WTC11 (cell line): ENCODE data around the gene KRT36. TPM values are rescaled to one million over a fixed set of nuclear protein-coding genes. Genes with fewer than 3 reads are reported as not detected.

Experiments
- ATAC-seq: fragments of 200-7000 bp; cut with Tn5 transposase; 2 replicates; pipeline ENCODE4 v1.10.0; 2021; ENCODE audit warnings: mild to moderate bottlenecking, moderate library complexity
- CTCF ChIA-PET: fragments of 300-600 bp; sonication (Branson Sonifier 250); formaldehyde crosslinking; loops from one replicate; lab custom pipeline; 2021; ENCODE audit warnings: antibody characterized with exemption; lab: Charles Lee
- POLR2A ChIA-PET: fragments of 350-600 bp; sonication (Branson Sonifier 250); formaldehyde crosslinking; loops from one replicate; lab custom pipeline; 2021; ENCODE audit warnings: antibody characterized with exemption; lab: Charles Lee
- DNase-seq: peaks from one replicate; pipeline ENCODE4 v3.0.0; 2021; ENCODE audit warnings: low spot score
- H3K27ac Mint-ChIP-seq: 2 replicates; pipeline ENCODE4 v1.8.0; 2021; ENCODE audit warnings: mixed read lengths
- H3K27me3 Mint-ChIP-seq: 2 replicates; pipeline ENCODE4 v1.8.0; 2021; ENCODE audit warnings: low read depth, mild to moderate bottlenecking, moderate library complexity, mixed read lengths
- H3K36me3 Mint-ChIP-seq: 2 replicates; pipeline ENCODE4 v1.8.0; 2021; ENCODE audit warnings: mixed read lengths
- H3K4me1 Mint-ChIP-seq: 2 replicates; pipeline ENCODE4 v1.8.0; 2022; ENCODE audit warnings: mixed read lengths
- H3K4me3 Mint-ChIP-seq: 2 replicates; pipeline ENCODE4 v1.8.0; 2021; ENCODE audit warnings: mild to moderate bottlenecking, moderate library complexity, mixed read lengths
- H3K9me3 Mint-ChIP-seq: 2 replicates; pipeline ENCODE4 v1.8.0; 2021; ENCODE audit warnings: mixed read lengths
- ELF4 ChIP-seq: sonication (generic); formaldehyde crosslinking; IDR thresholded peaks from 2 replicates; pipeline ENCODE4 v1.8.1; 2022; ENCODE audit warnings: low read depth, mild to moderate bottlenecking, moderate library complexity, missing genetic modification reagents
- KAT7 ChIP-seq: sonication (generic); formaldehyde crosslinking; IDR thresholded peaks from 2 replicates; pipeline ENCODE4 v1.8.1; 2023; ENCODE audit warnings: missing genetic modification reagents, mild to moderate bottlenecking, borderline replicate concordance
- NFATC4 ChIP-seq: fragments of 250-450 bp; sonication (Bioruptor Pico); IDR thresholded peaks from 2 replicates; pipeline ENCODE4 v1.9.0; 2021; ENCODE audit warnings: mild to moderate bottlenecking
- SOX15 ChIP-seq: fragments of 250-450 bp; sonication (Bioruptor Pico); IDR thresholded peaks from 2 replicates; pipeline ENCODE4 v1.9.0; 2021; ENCODE audit warnings: mild to moderate bottlenecking
- ZNF121 ChIP-seq: sonication (generic); formaldehyde crosslinking; IDR thresholded peaks from 2 replicates; pipeline ENCODE4 v1.8.0; 2023; ENCODE audit warnings: missing genetic modification reagents
- ZNF219 ChIP-seq: sonication (generic); formaldehyde crosslinking; IDR thresholded peaks from 2 replicates; pipeline ENCODE4 v1.8.0; 2023; ENCODE audit warnings: missing genetic modification reagents, mild to moderate bottlenecking, borderline replicate concordance
- ZNF263 ChIP-seq: sonication (generic); formaldehyde crosslinking; IDR thresholded peaks from 2 replicates; pipeline ENCODE4 v1.8.1; 2022; ENCODE audit warnings: low read depth, mild to moderate bottlenecking, moderate library complexity, missing genetic modification reagents
- total RNA-seq: library from RNA; stranded (reverse); gene quantifications from 3 replicates; pipeline ENCODE4 v1.2.3, GENCODE V29; 2021
- TF ChIP-seq, protein P1 (sequence below): sonication (generic); formaldehyde crosslinking; IDR thresholded peaks from 2 replicates; pipeline ENCODE4 v1.8.1; 2022; ENCODE audit warnings: mild to moderate bottlenecking, moderate library complexity, missing genetic modification reagents
- TF ChIP-seq, protein P2 (sequence below): sonication (generic); formaldehyde crosslinking; IDR thresholded peaks from 2 replicates; pipeline ENCODE4 v1.8.1; 2023; ENCODE audit warnings: mild to moderate bottlenecking, missing genetic modification reagents
- TF ChIP-seq, protein P3 (sequence below): sonication (generic); formaldehyde crosslinking; IDR thresholded peaks from 2 replicates; pipeline ENCODE4 v1.8.0; 2022; ENCODE audit warnings: mild to moderate bottlenecking, missing genetic modification reagents
- TF ChIP-seq, protein P4 (sequence below): sonication (generic); formaldehyde crosslinking; IDR thresholded peaks from 2 replicates; pipeline ENCODE4 v1.8.1; 2023; ENCODE audit warnings: mild to moderate bottlenecking, missing genetic modification reagents, borderline replicate concordance
- TF ChIP-seq, protein P5 (sequence below): sonication (generic); formaldehyde crosslinking; conservative IDR thresholded peaks from 2 replicates; pipeline ENCODE4 v1.8.1; 2023; ENCODE audit warnings: mild to moderate bottlenecking, low read depth, missing genetic modification reagents, moderate library complexity
- TF ChIP-seq, protein P6 (sequence below): sonication (generic); formaldehyde crosslinking; IDR thresholded peaks from 2 replicates; pipeline ENCODE4 v1.8.1; 2022; ENCODE audit warnings: missing genetic modification reagents, borderline replicate concordance
- TF ChIP-seq, protein P7 (sequence below): fragments of 250-450 bp; sonication (Bioruptor Pico); IDR thresholded peaks from 2 replicates; pipeline ENCODE4 v1.9.0; 2021; ENCODE audit warnings: mild to moderate bottlenecking
- TF ChIP-seq, protein P8 (sequence below): sonication (generic); formaldehyde crosslinking; IDR thresholded peaks from 2 replicates; pipeline ENCODE4 v1.8.0; 2022; ENCODE audit warnings: mild to moderate bottlenecking, missing genetic modification reagents
- TF ChIP-seq, protein P9 (sequence below): sonication (generic); formaldehyde crosslinking; IDR thresholded peaks from 2 replicates; pipeline ENCODE4 v1.8.0; 2022; ENCODE audit warnings: mild to moderate bottlenecking, missing genetic modification reagents

The KRT36 gene
- total RNA-seq, 1 experiment from 2014 or later, result not detected

DNA sequence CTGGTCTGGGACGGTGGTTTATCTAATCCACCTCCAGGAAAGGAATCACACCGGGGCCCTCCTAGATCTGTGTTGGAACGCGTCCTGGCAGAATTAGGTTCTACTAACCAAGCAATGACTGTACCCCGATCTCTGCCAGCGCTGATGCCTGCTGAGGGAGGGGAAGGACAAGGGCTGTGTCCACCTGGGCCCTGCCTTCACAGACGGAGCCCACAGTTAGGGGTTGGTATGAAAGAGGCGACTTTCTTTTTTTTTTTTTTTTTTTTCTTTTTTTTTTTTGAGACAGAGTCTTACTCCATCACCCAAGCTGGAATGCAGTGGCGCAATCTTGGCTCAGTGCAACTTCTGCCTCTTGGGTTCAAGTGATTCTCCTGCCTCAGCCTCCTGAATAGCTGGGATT lies 48.3 kb upstream of the KRT36 start:
- no peaks in the 10 kb centered on the region for H3K27me3 Mint-ChIP-seq
- TF ChIP-seq, protein P1, sequence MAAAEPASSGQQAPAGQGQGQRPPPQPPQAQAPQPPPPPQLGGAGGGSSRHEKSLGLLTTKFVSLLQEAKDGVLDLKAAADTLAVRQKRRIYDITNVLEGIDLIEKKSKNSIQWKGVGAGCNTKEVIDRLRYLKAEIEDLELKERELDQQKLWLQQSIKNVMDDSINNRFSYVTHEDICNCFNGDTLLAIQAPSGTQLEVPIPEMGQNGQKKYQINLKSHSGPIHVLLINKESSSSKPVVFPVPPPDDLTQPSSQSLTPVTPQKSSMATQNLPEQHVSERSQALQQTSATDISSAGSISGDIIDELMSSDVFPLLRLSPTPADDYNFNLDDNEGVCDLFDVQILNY (CRISPR knock-in tag), result no peak
- TF ChIP-seq NFATC4 (CRISPR knock-in tag) (no peak), SOX15 (CRISPR knock-in tag) (no peak), ELF4 (no peak)
- TF ChIP-seq, protein P2, sequence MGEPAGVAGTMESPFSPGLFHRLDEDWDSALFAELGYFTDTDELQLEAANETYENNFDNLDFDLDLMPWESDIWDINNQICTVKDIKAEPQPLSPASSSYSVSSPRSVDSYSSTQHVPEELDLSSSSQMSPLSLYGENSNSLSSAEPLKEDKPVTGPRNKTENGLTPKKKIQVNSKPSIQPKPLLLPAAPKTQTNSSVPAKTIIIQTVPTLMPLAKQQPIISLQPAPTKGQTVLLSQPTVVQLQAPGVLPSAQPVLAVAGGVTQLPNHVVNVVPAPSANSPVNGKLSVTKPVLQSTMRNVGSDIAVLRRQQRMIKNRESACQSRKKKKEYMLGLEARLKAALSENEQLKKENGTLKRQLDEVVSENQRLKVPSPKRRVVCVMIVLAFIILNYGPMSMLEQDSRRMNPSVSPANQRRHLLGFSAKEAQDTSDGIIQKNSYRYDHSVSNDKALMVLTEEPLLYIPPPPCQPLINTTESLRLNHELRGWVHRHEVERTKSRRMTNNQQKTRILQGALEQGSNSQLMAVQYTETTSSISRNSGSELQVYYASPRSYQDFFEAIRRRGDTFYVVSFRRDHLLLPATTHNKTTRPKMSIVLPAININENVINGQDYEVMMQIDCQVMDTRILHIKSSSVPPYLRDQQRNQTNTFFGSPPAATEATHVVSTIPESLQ (CRISPR knock-in tag), result no peak
- TF ChIP-seq, protein P3, sequence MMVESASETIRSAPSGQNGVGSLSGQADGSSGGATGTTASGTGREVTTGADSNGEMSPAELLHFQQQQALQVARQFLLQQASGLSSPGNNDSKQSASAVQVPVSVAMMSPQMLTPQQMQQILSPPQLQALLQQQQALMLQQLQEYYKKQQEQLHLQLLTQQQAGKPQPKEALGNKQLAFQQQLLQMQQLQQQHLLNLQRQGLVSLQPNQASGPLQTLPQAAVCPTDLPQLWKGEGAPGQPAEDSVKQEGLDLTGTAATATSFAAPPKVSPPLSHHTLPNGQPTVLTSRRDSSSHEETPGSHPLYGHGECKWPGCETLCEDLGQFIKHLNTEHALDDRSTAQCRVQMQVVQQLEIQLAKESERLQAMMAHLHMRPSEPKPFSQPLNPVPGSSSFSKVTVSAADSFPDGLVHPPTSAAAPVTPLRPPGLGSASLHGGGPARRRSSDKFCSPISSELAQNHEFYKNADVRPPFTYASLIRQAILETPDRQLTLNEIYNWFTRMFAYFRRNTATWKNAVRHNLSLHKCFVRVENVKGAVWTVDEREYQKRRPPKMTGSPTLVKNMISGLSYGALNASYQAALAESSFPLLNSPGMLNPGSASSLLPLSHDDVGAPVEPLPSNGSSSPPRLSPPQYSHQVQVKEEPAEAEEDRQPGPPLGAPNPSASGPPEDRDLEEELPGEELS, result no peak
- TF ChIP-seq, all 79 proteins: peak for 0
- ATAC-seq, result no peak
- Mint-ChIP-seq H3K27ac (no peak overlapping the region), H3K4me1 (peaks cover 48% of the 10 kb centered on the region), H3K9me3 (no peaks in the 10 kb centered on the region), H3K4me3 (no peak overlapping the region), H3K36me3 (no peaks in the 10 kb centered on the region)
- ChIA-PET POLR2A (interaction anchor here (1.0 to 1.1 kb wide), 3 partner anchors 9 to 152 kb away, joined by 3 to 7 read pairs (median 5); partner anchors contain the start of gene KRT19), CTCF (interaction anchor here (1.0 to 7.4 kb wide), 6 partner anchors 10 to 128 kb away, joined by 3 to 122 read pairs (median 5); partner anchors contain the start of gene KRT19)
- DNase-seq, result no peak

DNA sequence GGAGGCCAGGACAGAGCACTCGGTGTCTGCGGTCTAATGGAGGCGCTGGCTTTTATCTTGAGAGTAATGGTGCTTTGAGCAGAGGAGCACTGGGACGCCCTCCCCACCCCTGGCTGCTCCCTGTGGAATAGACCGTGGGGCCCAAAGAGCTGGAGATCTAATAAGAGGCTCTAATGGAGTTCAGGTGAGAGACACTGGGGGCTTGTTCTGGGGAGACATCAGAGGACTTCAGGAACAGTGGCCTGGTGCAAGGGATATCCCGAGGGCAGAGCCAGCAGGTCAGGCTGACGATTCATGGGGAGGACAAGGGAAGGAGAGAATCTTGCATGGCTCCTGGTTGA lies 47.9 kb upstream of the KRT36 start:
- CTCF ChIA-PET, result interaction anchor here (0.6 to 7.4 kb wide), 4 partner anchors 11 to 128 kb away, joined by 3 to 122 read pairs (median 6); no protein-coding TSS in a partner anchor
- Mint-ChIP-seq H3K27ac (no peak overlapping the region), H3K9me3 (no peaks in the 10 kb centered on the region), H3K4me3 (no peak overlapping the region), H3K27me3 (no peaks in the 10 kb centered on the region), H3K36me3 (no peaks in the 10 kb centered on the region), H3K4me1 (peaks cover 52% of the 10 kb centered on the region)
- DNase-seq, result no peak
- no peak for ATAC-seq
- POLR2A ChIA-PET, result interaction anchor here (0.6 kb wide), 1 partner anchor 890 kb away, joined by 3 read pairs; no protein-coding TSS in a partner anchor
- TF ChIP-seq ZNF263 (CRISPR knock-in tag) (no peak), KAT7 (CRISPR knock-in tag) (no peak), ZNF121 (CRISPR knock-in tag) (no peak), ZNF219 (CRISPR knock-in tag) (no peak)
- TF ChIP-seq, protein P4, sequence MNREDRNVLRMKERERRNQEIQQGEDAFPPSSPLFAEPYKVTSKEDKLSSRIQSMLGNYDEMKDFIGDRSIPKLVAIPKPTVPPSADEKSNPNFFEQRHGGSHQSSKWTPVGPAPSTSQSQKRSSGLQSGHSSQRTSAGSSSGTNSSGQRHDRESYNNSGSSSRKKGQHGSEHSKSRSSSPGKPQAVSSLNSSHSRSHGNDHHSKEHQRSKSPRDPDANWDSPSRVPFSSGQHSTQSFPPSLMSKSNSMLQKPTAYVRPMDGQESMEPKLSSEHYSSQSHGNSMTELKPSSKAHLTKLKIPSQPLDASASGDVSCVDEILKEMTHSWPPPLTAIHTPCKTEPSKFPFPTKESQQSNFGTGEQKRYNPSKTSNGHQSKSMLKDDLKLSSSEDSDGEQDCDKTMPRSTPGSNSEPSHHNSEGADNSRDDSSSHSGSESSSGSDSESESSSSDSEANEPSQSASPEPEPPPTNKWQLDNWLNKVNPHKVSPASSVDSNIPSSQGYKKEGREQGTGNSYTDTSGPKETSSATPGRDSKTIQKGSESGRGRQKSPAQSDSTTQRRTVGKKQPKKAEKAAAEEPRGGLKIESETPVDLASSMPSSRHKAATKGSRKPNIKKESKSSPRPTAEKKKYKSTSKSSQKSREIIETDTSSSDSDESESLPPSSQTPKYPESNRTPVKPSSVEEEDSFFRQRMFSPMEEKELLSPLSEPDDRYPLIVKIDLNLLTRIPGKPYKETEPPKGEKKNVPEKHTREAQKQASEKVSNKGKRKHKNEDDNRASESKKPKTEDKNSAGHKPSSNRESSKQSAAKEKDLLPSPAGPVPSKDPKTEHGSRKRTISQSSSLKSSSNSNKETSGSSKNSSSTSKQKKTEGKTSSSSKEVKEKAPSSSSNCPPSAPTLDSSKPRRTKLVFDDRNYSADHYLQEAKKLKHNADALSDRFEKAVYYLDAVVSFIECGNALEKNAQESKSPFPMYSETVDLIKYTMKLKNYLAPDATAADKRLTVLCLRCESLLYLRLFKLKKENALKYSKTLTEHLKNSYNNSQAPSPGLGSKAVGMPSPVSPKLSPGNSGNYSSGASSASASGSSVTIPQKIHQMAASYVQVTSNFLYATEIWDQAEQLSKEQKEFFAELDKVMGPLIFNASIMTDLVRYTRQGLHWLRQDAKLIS (CRISPR knock-in tag), result no peak
- TF ChIP-seq, protein P5, sequence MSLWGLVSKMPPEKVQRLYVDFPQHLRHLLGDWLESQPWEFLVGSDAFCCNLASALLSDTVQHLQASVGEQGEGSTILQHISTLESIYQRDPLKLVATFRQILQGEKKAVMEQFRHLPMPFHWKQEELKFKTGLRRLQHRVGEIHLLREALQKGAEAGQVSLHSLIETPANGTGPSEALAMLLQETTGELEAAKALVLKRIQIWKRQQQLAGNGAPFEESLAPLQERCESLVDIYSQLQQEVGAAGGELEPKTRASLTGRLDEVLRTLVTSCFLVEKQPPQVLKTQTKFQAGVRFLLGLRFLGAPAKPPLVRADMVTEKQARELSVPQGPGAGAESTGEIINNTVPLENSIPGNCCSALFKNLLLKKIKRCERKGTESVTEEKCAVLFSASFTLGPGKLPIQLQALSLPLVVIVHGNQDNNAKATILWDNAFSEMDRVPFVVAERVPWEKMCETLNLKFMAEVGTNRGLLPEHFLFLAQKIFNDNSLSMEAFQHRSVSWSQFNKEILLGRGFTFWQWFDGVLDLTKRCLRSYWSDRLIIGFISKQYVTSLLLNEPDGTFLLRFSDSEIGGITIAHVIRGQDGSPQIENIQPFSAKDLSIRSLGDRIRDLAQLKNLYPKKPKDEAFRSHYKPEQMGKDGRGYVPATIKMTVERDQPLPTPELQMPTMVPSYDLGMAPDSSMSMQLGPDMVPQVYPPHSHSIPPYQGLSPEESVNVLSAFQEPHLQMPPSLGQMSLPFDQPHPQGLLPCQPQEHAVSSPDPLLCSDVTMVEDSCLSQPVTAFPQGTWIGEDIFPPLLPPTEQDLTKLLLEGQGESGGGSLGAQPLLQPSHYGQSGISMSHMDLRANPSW (CRISPR knock-in tag), result no peak
- TF ChIP-seq, protein P6, sequence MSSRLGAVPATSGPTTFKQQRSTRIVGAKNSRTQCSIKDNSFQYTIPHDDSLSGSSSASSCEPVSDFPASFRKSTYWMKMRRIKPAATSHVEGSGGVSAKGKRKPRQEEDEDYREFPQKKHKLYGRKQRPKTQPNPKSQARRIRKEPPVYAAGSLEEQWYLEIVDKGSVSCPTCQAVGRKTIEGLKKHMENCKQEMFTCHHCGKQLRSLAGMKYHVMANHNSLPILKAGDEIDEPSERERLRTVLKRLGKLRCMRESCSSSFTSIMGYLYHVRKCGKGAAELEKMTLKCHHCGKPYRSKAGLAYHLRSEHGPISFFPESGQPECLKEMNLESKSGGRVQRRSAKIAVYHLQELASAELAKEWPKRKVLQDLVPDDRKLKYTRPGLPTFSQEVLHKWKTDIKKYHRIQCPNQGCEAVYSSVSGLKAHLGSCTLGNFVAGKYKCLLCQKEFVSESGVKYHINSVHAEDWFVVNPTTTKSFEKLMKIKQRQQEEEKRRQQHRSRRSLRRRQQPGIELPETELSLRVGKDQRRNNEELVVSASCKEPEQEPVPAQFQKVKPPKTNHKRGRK (CRISPR knock-in tag), result no peak
- TF ChIP-seq, protein P7, sequence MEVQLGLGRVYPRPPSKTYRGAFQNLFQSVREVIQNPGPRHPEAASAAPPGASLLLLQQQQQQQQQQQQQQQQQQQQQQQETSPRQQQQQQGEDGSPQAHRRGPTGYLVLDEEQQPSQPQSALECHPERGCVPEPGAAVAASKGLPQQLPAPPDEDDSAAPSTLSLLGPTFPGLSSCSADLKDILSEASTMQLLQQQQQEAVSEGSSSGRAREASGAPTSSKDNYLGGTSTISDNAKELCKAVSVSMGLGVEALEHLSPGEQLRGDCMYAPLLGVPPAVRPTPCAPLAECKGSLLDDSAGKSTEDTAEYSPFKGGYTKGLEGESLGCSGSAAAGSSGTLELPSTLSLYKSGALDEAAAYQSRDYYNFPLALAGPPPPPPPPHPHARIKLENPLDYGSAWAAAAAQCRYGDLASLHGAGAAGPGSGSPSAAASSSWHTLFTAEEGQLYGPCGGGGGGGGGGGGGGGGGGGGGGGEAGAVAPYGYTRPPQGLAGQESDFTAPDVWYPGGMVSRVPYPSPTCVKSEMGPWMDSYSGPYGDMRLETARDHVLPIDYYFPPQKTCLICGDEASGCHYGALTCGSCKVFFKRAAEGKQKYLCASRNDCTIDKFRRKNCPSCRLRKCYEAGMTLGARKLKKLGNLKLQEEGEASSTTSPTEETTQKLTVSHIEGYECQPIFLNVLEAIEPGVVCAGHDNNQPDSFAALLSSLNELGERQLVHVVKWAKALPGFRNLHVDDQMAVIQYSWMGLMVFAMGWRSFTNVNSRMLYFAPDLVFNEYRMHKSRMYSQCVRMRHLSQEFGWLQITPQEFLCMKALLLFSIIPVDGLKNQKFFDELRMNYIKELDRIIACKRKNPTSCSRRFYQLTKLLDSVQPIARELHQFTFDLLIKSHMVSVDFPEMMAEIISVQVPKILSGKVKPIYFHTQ (CRISPR knock-in tag), result no peak
- TF ChIP-seq, protein P8, sequence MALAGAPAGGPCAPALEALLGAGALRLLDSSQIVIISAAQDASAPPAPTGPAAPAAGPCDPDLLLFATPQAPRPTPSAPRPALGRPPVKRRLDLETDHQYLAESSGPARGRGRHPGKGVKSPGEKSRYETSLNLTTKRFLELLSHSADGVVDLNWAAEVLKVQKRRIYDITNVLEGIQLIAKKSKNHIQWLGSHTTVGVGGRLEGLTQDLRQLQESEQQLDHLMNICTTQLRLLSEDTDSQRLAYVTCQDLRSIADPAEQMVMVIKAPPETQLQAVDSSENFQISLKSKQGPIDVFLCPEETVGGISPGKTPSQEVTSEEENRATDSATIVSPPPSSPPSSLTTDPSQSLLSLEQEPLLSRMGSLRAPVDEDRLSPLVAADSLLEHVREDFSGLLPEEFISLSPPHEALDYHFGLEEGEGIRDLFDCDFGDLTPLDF (CRISPR knock-in tag), result no peak
- TF ChIP-seq, protein P9, sequence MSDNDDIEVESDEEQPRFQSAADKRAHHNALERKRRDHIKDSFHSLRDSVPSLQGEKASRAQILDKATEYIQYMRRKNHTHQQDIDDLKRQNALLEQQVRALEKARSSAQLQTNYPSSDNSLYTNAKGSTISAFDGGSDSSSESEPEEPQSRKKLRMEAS (CRISPR knock-in tag), result no peak
